Heart left ventricle (tissue), 13 donors: Measurements from ENCODE around the gene TLE2.

Source experiments
- CTCF ChIP-seq, 12 donors: fragments of 200-600 bp; sonication (generic) in 4 of 12; IDR thresholded peaks; one replicate each; pipeline versions ENCODE4 v1.5.0 to v1.8.0; 2018 to 2022; ENCODE audit warnings: antibody characterized with exemption in 12 of 12, mild to moderate bottlenecking in 5 of 12
- POLR2A ChIP-seq, 2 donors: fragments of 450-650 bp; IDR thresholded peaks; one replicate each; pipeline ENCODE4 v1.6.1; 2017; ENCODE audit warnings: antibody characterized with exemption in 2 of 2, mild to moderate bottlenecking in 2 of 2, moderate library complexity in 2 of 2
- donor health status: ischemic (EF 13 %, LVEDD 7.1; RV severe dilation, severe dysfunction).
- donor health status: DM: no; HTN: yes; CAD: no.
- donor health status: DM: no; HTN: no; CAD: no.
- donor health status: ischemic (EF 25% LVEDD 6.9; RV normal size, moderate dysfunction).
- donor health status: ischemic (EF 25% LVEDD 5.7; RV mildly dilated, moderate dysfunction).
- donor health status: ischemic (EF 35%, LVEDD 5.7; RV mildly dilated, moderate dysfunction).
- donor health status: nonischemic (EF 11% LVEDD 7.7; RV severe dilation, severe dysfunction).
- donor health status: DM: yes; HTN: yes; CAD: no.
- donor health status: PGD.
- donor health status: ischemic (EF 29% LVEDD 5.4; RV normal size, mild dysfunction).
- donor health status: nonischemic (EF 23%, LVEDD 6.1; RV moderate dilation, normal function).

- TF ChIP-seq POLR2A (IDR thresholded peaks at IDR 0.05), result no peak
- no peak for TF ChIP-seq CTCF (IDR thresholded peaks at IDR 0.05)
Measured at GRCh38 chr19:3015126-3016057, 13.7 kb downstream of the TLE2 start.
